Upper lobe of right lung (tissue), 1 donor: ENCODE results near the gene GRIK2. TPM values are rescaled to one million over a fixed set of nuclear protein-coding genes. Genes with fewer than 3 reads are reported as not detected.
"Not testable (repeated sequence)": the region's sequence is repeated elsewhere in the genome, so short reads cannot be mapped to it uniquely, and the experiment has no call there.

ENCODE experiments used
- ATAC-seq: fragments of 200-7000 bp; cut with Tn5 transposase; one replicate; pipeline ENCODE4 v1.9.1; 2020; ENCODE audit warnings: mild to moderate bottlenecking, moderate library complexity
- DNase-seq: peaks from one replicate; pipeline ENCODE4 v3.0.0-alpha.2; 2020
- H3K27ac ChIP-seq: fragments of 200-600 bp; one replicate; pipeline ENCODE4 v1.8.0; 2022
- H3K27me3 ChIP-seq: fragments of 200-600 bp; one replicate; pipeline ENCODE4 v1.8.0; 2022; ENCODE audit warnings: mild to moderate bottlenecking
- H3K36me3 ChIP-seq: fragments of 200-600 bp; one replicate; pipeline ENCODE4 v1.8.0; 2022
- H3K4me1 ChIP-seq: fragments of 200-600 bp; one replicate; pipeline ENCODE4 v1.8.0; 2022
- H3K4me3 ChIP-seq: fragments of 200-600 bp; one replicate; pipeline ENCODE4 v1.8.0; 2022; ENCODE audit warnings: mild to moderate bottlenecking
- H3K9me3 ChIP-seq: fragments of 200-600 bp; one replicate; pipeline ENCODE4 v1.8.0; 2022
- intact Hi-C: fragments of 100-400 bp; cut with DNase I; formaldehyde crosslinking; loops from one replicate; pipeline ENCODE4 v1.11.0; 2022
- total RNA-seq: library from RNA; stranded (reverse); fragmentation: NEBNext Ultra II Directional; extraction: Animal tissue kit (Norgen Biotek cat#: 25700); gene quantifications from one replicate; pipeline ENCODE4 v1.2.1, GENCODE V29; 2021
- TF ChIP-seq, protein P1 (sequence below): fragments of 200-600 bp; IDR thresholded peaks from one replicate; pipeline ENCODE4 v1.8.0; 2022; ENCODE audit warnings: antibody characterized with exemption
- donor health status: DM: no; HTN: yes; CAD: no; lungs with severe emphysema.

GRIK2 gene
- total RNA-seq, 1 donor from 2014 or later = 0.38 TPM

DNA sequence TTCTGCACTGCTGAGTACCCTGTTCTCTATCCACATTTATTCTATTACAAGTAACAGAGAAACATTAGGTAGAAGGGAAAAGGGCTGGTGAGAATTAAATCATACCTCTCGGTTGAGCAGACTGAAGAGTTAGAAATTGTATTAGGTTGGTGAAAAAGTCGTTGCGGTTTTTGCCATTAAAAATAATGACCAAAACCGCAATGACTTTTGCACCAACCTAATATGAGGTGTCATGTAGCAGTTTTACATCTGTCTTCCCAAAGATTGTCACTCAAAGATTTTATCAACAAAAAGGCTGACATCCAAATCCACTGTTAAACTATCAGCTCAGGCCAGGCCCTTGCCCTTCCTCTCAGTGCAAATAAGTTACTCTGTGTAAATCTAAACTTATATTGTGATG lies 28.3 kb upstream of the GRIK2 start:
- Histone ChIP-seq H3K4me1 (no peaks in the 10 kb centered on the region), H3K36me3 (no peaks in the 10 kb centered on the region), H3K27ac (no peak overlapping the region), H3K4me3 (no peak overlapping the region), H3K27me3 (no peaks in the 10 kb centered on the region), H3K9me3 (no peaks in the 10 kb centered on the region)
- intact Hi-C loops = no loop called here
- no peak for DNase-seq
- ATAC-seq = no peak
- TF ChIP-seq, protein P1, sequence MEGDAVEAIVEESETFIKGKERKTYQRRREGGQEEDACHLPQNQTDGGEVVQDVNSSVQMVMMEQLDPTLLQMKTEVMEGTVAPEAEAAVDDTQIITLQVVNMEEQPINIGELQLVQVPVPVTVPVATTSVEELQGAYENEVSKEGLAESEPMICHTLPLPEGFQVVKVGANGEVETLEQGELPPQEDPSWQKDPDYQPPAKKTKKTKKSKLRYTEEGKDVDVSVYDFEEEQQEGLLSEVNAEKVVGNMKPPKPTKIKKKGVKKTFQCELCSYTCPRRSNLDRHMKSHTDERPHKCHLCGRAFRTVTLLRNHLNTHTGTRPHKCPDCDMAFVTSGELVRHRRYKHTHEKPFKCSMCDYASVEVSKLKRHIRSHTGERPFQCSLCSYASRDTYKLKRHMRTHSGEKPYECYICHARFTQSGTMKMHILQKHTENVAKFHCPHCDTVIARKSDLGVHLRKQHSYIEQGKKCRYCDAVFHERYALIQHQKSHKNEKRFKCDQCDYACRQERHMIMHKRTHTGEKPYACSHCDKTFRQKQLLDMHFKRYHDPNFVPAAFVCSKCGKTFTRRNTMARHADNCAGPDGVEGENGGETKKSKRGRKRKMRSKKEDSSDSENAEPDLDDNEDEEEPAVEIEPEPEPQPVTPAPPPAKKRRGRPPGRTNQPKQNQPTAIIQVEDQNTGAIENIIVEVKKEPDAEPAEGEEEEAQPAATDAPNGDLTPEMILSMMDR = no peak

DNA sequence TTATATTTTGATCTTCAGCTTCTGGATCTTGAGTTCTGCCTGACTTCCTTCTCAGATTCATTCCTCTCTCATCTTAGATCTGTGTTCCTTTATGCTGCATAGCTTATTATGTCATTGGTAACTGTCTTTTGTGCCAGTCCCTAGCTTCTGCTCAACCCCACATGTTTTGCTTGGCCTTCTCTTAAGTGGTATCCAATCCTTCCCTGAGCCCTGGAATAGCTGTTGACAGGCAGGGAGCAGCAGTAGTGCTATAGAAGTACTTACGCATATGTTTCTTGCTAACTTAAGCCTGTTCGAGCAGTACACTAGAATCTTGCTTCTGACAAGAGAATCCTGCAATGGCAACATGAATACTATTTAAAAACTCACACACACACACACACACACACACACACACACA lies 13.6 kb upstream of the GRIK2 start:
- intact Hi-C loops = no loop called here
- H3K4me1 ChIP-seq = no peaks in the 10 kb centered on the region

GRCh38 chr6:101380897-101381630 lies 12.4 kb upstream of the GRIK2 start:
- TF ChIP-seq, protein P1 = no peak
- Histone ChIP-seq H3K27me3 (no peaks in the 10 kb centered on the region), H3K36me3 (no peaks in the 10 kb centered on the region), H3K9me3 (no peaks in the 10 kb centered on the region), H3K4me3 (no peak overlapping the region), H3K27ac (no peak overlapping the region), H3K4me1 (no peaks in the 10 kb centered on the region)
- DNase-seq = no peak
- intact Hi-C loops = no loop called here
- ATAC-seq = no peak

More for the DNA sequence above, 13.6 kb upstream of the GRIK2 start:
- no peak overlapping the region for H3K27ac ChIP-seq
- H3K27me3 ChIP-seq = no peaks in the 10 kb centered on the region
- DNase-seq (no peak), ATAC-seq (no peak)
- H3K9me3 ChIP-seq = no peaks in the 10 kb centered on the region
- TF ChIP-seq, protein P1 = no peak
- no peak overlapping the region for H3K4me3 ChIP-seq
- no peaks in the 10 kb centered on the region for H3K36me3 ChIP-seq

- H3K4me3 ChIP-seq, intact Hi-C loops, H3K9me3 ChIP-seq, ATAC-seq, H3K27me3 ChIP-seq, H3K36me3 ChIP-seq, H3K4me1 ChIP-seq, H3K27ac ChIP-seq, DNase-seq: not testable (repeated sequence)
Measured at GRCh38 chr6:101383747-101384146, 9.8 kb upstream of the GRIK2 start.

- DNase-seq = no peak
- intact Hi-C loops = no loop called here
- peaks cover 8% of the 10 kb centered on the region for H3K27me3 ChIP-seq
Measured at GRCh38 chr6:101386982-101387381, 6.5 kb upstream of the GRIK2 start.

More at GRCh38 chr6:101386982-101387381, 6.5 kb upstream of the GRIK2 start:
- H3K36me3 ChIP-seq = no peaks in the 10 kb centered on the region
- TF ChIP-seq, protein P1 = no peak
- H3K4me1 ChIP-seq = no peaks in the 10 kb centered on the region
- H3K9me3 ChIP-seq = no peaks in the 10 kb centered on the region
- ATAC-seq = no peak
- no peak overlapping the region for H3K4me3 ChIP-seq
- H3K27ac ChIP-seq = no peak overlapping the region
